CD4-positive, alpha-beta memory T cell (primary cell): ENCODE results near the gene FAM111B. TPM values are rescaled to one million over a fixed set of nuclear protein-coding genes. Genes with fewer than 3 reads are reported as not detected.
"Not testable (repeated sequence)": the region's sequence is repeated elsewhere in the genome, so short reads cannot be mapped to it uniquely, and the experiment has no call there.

Experiments used
- CTCF ChIA-PET: fragments of 350-600 bp; sonication (Branson Sonifier 250); formaldehyde crosslinking; loops from one replicate; lab custom pipeline; 2021; ENCODE audit warnings: inconsistent platforms; ENCODE audit not compliant: partially characterized antibody; lab: Charles Lee
- POLR2A ChIA-PET: fragments of 350-600 bp; sonication (Branson Sonifier 250); formaldehyde crosslinking; loops from one replicate; lab custom pipeline; 2021; ENCODE audit not compliant: partially characterized antibody; lab: Charles Lee
- DNase-seq, 5 donors: peaks; one replicate each; pipeline versions ENCODE4 v3.0.0 to v3.0.0-alpha.2; 2020 to 2022; ENCODE audit warnings: mixed read lengths in 1 of 5
- H3K27ac ChIP-seq: one replicate; pipeline ENCODE4 v1.7.0; 2013; ENCODE audit warnings: low read depth, low read length
- H3K27me3 ChIP-seq: 2 replicates; pipeline ENCODE4 v1.7.0; 2013; ENCODE audit warnings: mild to moderate bottlenecking, low read length, moderate library complexity; ENCODE audit not compliant: insufficient read depth
- H3K36me3 ChIP-seq: 2 replicates; pipeline ENCODE4 v1.7.0; 2013; ENCODE audit warnings: mild to moderate bottlenecking, low read length, moderate library complexity; ENCODE audit not compliant: insufficient read depth
- H3K4me1 ChIP-seq: 2 replicates; pipeline ENCODE4 v1.7.0; 2013; ENCODE audit warnings: mild to moderate bottlenecking, low read length, moderate library complexity; ENCODE audit not compliant: insufficient read depth
- H3K4me3 ChIP-seq, 2 donors: one replicate each; pipeline ENCODE4 v1.7.0; 2013; ENCODE audit warnings: low read length in 2 of 2, mild to moderate bottlenecking in 1 of 2
- H3K9me3 ChIP-seq, 2 donors: one replicate each; pipeline ENCODE4 v1.7.0; 2013; ENCODE audit warnings: low read length in 2 of 2, control low read depth in 1 of 2; ENCODE audit not compliant: control insufficient read depth in 1 of 2
- H3K27ac Mint-ChIP-seq, 7 donors: one replicate each; pipeline ENCODE4 v1.8.0; 2020 to 2021; ENCODE audit warnings: mixed read lengths in 7 of 7, mild to moderate bottlenecking in 6 of 7, inconsistent platforms in 3 of 7, moderate library complexity in 3 of 7
- H3K27me3 Mint-ChIP-seq, 2 donors: one replicate each; pipeline ENCODE4 v1.8.0; 2020 to 2021; ENCODE audit warnings: mixed read lengths in 2 of 2
- H3K36me3 Mint-ChIP-seq, 2 donors: one replicate each; pipeline ENCODE4 v1.8.0; 2020 to 2021; ENCODE audit warnings: mixed read lengths in 2 of 2, inconsistent platforms in 1 of 2, mild to moderate bottlenecking in 1 of 2
- H3K4me1 Mint-ChIP-seq, 4 donors: one replicate each; pipeline ENCODE4 v1.8.0; 2020 to 2021; ENCODE audit warnings: mixed read lengths in 4 of 4, mild to moderate bottlenecking in 1 of 4
- H3K4me3 Mint-ChIP-seq, 8 donors: one replicate each; pipeline ENCODE4 v1.8.0; 2020 to 2021; ENCODE audit warnings: mixed read lengths in 8 of 8, mild to moderate bottlenecking in 7 of 8, moderate library complexity in 6 of 8, inconsistent platforms in 3 of 8
- H3K9me3 Mint-ChIP-seq, 8 donors: one replicate each; pipeline ENCODE4 v1.8.0; 2020 to 2021; ENCODE audit warnings: mixed read lengths in 8 of 8, mild to moderate bottlenecking in 5 of 8, inconsistent platforms in 3 of 8, moderate library complexity in 1 of 8
- intact Hi-C: fragments of 100-400 bp; cut with micrococcal nuclease; formaldehyde crosslinking; loops from one replicate; pipeline ENCODE4 v1.15.1; 2023
- polyA plus RNA-seq, 2 donors: library from polyadenylated mRNA; unstranded; fragments of 300-500 nt; fragmentation: Illumina TruSeq; gene quantifications; one replicate each; pipeline ENCODE4 v1.2.3, GENCODE V29; 2021
- total RNA-seq, 2 experiments: library from RNA; stranded (reverse); gene quantifications; one replicate each; pipeline ENCODE4 v1.2.3, GENCODE V29; 2021

The FAM111B gene
- total and polyA plus RNA-seq, 4 experiments from 2014 or later, result 0.23 to 0.53 (median 0.38) TPM

DNA sequence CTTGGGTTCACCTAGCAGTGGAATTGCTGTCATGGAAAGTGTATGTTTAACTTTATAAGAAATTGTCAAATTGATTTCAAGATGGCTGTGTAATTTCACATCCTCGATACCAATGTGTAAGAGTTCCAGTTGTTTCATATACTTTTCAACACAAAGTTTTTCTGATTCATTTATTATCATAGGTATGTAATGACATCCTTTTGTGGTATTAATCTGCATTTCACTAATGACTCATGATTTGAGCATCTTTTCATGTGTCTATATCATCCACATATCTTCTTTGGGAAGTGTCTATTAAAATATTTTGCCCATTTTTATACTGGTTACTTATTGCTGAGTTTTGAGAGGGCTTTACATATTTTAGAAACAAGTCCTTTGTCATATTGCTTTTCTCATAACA, 38.0 kb upstream of the FAM111B start:
- peaks cover 18 to 54% of the 10 kb centered on the region in 2 donors for H3K27me3 Mint-ChIP-seq
- Histone ChIP-seq H3K36me3 (no peaks in the 10 kb centered on the region), H3K4me3 (no peak overlapping the region), H3K27me3 (no peaks in the 10 kb centered on the region), H3K27ac (no peak overlapping the region), H3K9me3 (no peaks in the 10 kb centered on the region), H3K4me1 (no peaks in the 10 kb centered on the region)
- no peak overlapping the region for H3K4me3 Mint-ChIP-seq
- H3K27ac Mint-ChIP-seq, result no peak overlapping the region
- intact Hi-C loops, result no loop called here
- CTCF ChIA-PET, result no interaction called here
- no peak for DNase-seq
- POLR2A ChIA-PET, result no interaction called here
- H3K36me3 Mint-ChIP-seq, result no peaks in the 10 kb centered on the region
- H3K4me1 Mint-ChIP-seq, result no peaks in the 10 kb centered on the region
- H3K9me3 Mint-ChIP-seq, result peaks cover 0 to 9% (median under 1%) of the 10 kb centered on the region in 8 donors

DNA sequence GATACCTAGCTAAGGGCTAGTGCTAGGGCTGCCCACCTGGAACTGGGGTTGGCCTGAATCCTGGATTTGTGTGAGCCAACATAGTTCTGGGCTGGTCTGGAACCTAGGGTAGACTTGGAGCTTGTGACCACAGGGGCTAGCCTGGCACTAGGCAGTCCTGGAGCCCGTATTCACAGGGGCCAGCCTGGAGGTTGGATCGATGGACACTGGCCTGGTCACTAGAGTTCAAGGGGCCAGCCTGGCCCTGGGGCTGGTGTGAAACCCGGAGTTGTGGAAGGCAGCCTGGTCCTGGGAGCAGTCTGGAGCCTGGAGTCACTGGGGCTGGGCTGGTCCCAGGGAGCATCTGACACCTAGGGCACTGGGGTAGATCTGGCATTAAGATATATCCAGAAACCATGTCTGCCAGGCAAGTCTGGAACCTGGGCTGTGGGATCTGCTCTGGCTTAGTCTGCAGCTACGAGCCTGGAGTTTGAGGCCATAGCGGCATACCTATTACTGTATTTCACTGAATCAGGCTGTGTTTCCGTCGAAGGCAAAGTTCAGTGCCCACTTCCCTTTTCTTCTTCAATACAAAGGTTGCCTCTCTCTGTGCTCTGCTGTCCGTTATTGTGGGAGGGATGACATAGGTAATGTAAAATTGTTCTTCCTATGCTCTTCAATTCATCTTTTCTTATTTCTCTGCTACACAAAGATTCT, 30.0 kb upstream of the FAM111B start:
- H3K27ac ChIP-seq, result no peak overlapping the region
- Mint-ChIP-seq H3K4me1 (peaks cover 0 to 1% (median 0%) of the 10 kb centered on the region in 4 donors), H3K4me3 (no peak overlapping the region), H3K27ac (no peak overlapping the region), H3K9me3 (peaks cover 0 to 13% (median 7%) of the 10 kb centered on the region in 8 donors), H3K36me3 (no peaks in the 10 kb centered on the region), H3K27me3 (peaks cover 9 to 29% of the 10 kb centered on the region in 2 donors)
- no peaks in the 10 kb centered on the region for H3K27me3 ChIP-seq
- H3K4me1 ChIP-seq, result no peaks in the 10 kb centered on the region
- no peaks in the 10 kb centered on the region for H3K36me3 ChIP-seq
- ChIA-PET POLR2A (no interaction called here), CTCF (interaction anchor here (0.9 to 1.4 kb wide), 3 partner anchors 19 to 59 kb away, joined by 3 to 5 read pairs (median 4); no protein-coding TSS in a partner anchor)
- intact Hi-C loops, result no loop called here
- no peak for DNase-seq
- H3K4me3 ChIP-seq, result no peak overlapping the region
- no peaks in the 10 kb centered on the region for H3K9me3 ChIP-seq

DNA sequence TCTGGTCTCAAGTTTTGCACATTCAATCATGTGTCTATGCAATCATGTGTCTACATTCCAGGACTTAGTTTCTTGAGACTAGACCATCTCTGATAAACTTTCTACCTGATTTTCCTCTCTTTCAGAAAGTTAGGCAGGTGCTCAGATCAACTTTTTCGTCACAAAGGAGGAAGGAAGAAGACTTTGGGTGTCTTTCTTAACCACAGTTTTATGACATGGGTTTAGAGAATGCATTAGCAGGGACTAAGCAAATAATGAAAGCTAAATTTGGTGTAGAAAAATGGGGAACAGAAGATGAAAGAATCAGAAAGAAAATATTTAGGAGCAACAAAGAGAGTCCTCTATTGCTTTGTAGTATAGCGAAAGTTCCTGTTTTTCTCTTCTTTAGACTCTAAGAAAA, 28.6 kb upstream of the FAM111B start:
- H3K4me1 Mint-ChIP-seq, result peaks cover 0 to 1% (median 0%) of the 10 kb centered on the region in 4 donors
- peaks cover 5 to 19% of the 10 kb centered on the region in 2 donors for H3K27me3 Mint-ChIP-seq
- H3K36me3 Mint-ChIP-seq, result no peaks in the 10 kb centered on the region
- DNase-seq, result no peak
- POLR2A ChIA-PET, result no interaction called here
- peaks cover 0 to 11% (median 6%) of the 10 kb centered on the region in 8 donors for H3K9me3 Mint-ChIP-seq
- intact Hi-C loops, result no loop called here
- CTCF ChIA-PET, result no interaction called here
- no peaks in the 10 kb centered on the region for H3K27me3 ChIP-seq
- no peaks in the 10 kb centered on the region for H3K9me3 ChIP-seq
- H3K27ac Mint-ChIP-seq, result no peak overlapping the region
- H3K36me3 ChIP-seq, result no peaks in the 10 kb centered on the region
- no peaks in the 10 kb centered on the region for H3K4me1 ChIP-seq
- no peak overlapping the region for H3K27ac ChIP-seq
- H3K4me3 Mint-ChIP-seq, result no peak overlapping the region
- no peak overlapping the region for H3K4me3 ChIP-seq

DNA sequence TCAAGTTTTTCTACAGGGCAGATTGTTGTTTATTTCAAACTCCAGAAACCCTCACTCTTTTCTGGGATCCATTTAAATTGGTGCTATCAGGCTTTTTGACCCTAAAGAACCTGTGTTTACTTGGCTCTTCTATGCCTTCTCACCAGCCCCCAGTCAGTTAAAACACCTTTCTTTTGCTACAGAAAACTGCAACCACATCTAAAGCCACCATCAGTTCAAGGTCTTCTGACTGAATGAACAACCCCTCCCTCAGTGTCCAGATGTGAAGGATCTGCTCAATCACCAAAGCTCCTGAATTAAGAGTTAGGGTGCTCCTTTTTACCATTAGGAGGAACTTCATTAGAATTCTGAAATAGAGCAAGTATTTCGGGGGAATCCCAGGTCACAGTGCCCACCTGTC, 28.0 kb upstream of the FAM111B start:
- no peak overlapping the region for H3K27ac Mint-ChIP-seq
- H3K9me3 Mint-ChIP-seq, result peaks cover 0 to 10% (median 4%) of the 10 kb centered on the region in 8 donors
- peaks cover 0 to 1% (median 0%) of the 10 kb centered on the region in 4 donors for H3K4me1 Mint-ChIP-seq
- ChIA-PET CTCF (no interaction called here), POLR2A (no interaction called here)
- intact Hi-C loops, result no loop called here
- Histone ChIP-seq H3K4me3 (no peak overlapping the region), H3K9me3 (no peaks in the 10 kb centered on the region), H3K27ac (no peak overlapping the region), H3K27me3 (no peaks in the 10 kb centered on the region), H3K36me3 (no peaks in the 10 kb centered on the region), H3K4me1 (no peaks in the 10 kb centered on the region)
- H3K27me3 Mint-ChIP-seq, result peaks cover 8 to 16% of the 10 kb centered on the region in 2 donors
- no peaks in the 10 kb centered on the region for H3K36me3 Mint-ChIP-seq
- no peak overlapping the region for H3K4me3 Mint-ChIP-seq
- no peak for DNase-seq

DNA sequence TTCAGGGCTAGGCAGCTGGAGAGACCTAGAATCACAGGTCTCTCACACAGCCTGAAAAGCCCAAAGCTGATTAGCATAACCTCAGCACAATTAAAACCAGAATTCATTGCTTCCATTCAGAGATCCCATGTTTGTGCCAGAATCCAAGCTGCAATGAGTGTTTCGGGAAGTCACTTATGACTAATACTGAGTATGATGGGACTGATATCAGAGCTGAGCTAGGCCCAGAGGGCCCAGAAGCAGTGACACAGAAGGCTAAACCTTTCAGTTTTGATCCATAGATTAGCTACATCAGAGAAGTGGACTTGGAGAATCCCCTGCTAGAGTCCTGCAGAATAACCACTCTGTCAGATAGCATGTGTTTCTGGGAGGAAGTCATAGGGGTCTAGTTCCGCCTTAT, 26.6 kb upstream of the FAM111B start:
- H3K36me3 Mint-ChIP-seq, H3K27ac ChIP-seq, H3K4me3 ChIP-seq, H3K9me3 Mint-ChIP-seq, H3K9me3 ChIP-seq, DNase-seq, H3K36me3 ChIP-seq, H3K27ac Mint-ChIP-seq, H3K27me3 Mint-ChIP-seq, intact Hi-C loops, POLR2A ChIA-PET, H3K4me1 Mint-ChIP-seq, H3K27me3 ChIP-seq, H3K4me1 ChIP-seq, H3K4me3 Mint-ChIP-seq: not testable (repeated sequence)
- CTCF ChIA-PET, result interaction anchor here (0.9 kb wide), 1 partner anchor 56 kb away, joined by 3 read pairs; no protein-coding TSS in a partner anchor

DNA sequence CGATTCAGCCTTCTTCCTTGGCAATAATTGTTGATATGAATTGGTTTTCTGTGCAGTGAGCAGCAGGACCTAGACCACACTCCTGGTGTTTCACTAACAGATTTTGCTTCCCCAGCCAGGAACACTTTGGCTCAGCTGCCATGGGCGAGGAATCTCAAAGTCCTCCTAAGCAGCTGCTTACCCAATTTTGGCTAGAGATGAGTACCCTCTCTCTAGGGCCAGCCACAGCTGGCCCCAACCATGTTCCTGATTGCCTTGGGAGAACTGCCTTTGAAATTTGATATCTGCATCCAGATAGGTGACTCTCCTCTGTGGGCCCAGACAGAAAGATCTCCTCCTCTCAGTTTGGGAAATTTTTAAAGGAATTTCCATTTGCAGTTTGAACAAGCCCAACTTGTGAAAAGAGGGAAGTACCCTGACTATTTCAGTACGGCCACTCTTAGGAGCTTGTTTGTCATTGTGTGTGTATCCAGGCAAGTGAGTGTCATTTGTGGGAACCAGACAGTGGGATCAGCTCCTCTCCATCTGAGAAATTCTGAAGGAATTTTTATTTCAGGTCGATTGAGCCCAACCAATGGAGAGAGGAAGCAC, 25.5 kb upstream of the FAM111B start:
- H3K27ac ChIP-seq, H3K36me3 ChIP-seq, H3K27me3 Mint-ChIP-seq, H3K4me1 Mint-ChIP-seq, H3K4me1 ChIP-seq, H3K27me3 ChIP-seq, H3K27ac Mint-ChIP-seq, H3K4me3 Mint-ChIP-seq, H3K36me3 Mint-ChIP-seq, CTCF ChIA-PET, H3K9me3 Mint-ChIP-seq, H3K9me3 ChIP-seq, intact Hi-C loops, POLR2A ChIA-PET, DNase-seq, H3K4me3 ChIP-seq: not testable (repeated sequence)

DNA sequence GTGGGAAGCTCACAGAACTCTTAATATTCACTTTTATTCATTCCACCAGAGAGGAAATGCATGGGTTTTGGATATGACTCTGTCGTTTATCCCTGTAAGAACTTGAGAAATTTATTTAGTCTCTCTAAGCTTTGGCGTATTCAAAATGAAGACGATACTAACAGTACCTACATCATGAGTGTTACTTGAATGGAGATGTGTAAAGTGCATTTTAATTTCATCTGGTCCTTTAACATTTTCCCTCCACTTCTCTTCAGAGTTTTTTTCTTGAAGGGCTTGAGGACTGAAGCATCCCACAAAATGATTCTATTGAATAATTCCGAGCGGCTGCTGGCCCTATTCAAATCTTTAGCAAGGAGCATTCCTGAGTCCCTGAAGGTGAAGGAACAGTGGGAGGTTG, 21.0 kb upstream of the FAM111B start, which contains the start of gene GLYATL1B:
GLYATL1B (plus strand) TSS at position 301 of the 400 bp plus-strand sequence; CDS start at position 301, 0 bp downstream.
- H3K9me3 Mint-ChIP-seq, H3K36me3 ChIP-seq, POLR2A ChIA-PET, H3K27ac Mint-ChIP-seq, H3K9me3 ChIP-seq, H3K27ac ChIP-seq, H3K4me1 Mint-ChIP-seq, H3K27me3 Mint-ChIP-seq, H3K4me3 ChIP-seq, H3K4me3 Mint-ChIP-seq, H3K36me3 Mint-ChIP-seq, DNase-seq, H3K27me3 ChIP-seq, intact Hi-C loops, H3K4me1 ChIP-seq: not testable (repeated sequence)
- CTCF ChIA-PET, result interaction anchor here (0.6 to 1.2 kb wide), 2 partner anchors 65 to 72 kb away, joined by 3 to 5 read pairs; no protein-coding TSS in a partner anchor
